GM10266 (cell line): ENCODE results near the gene BCKDHA.
A peak's percentile ranks its signal among the peaks of the same experiment; 100 is the strongest.
"Not testable (repeated sequence)": the region's sequence is repeated elsewhere in the genome, so short reads cannot be mapped to it uniquely, and the experiment has no call there.

Experiments
- DNase-seq: peaks from one replicate; pipeline ENCODE4 v3.0.0; 2012; ENCODE audit errors: extremely low spot score
- CTCF ChIP-seq: IDR thresholded peaks from 2 replicates; pipeline ENCODE4 v1.5.1; 2012; ENCODE audit warnings: mild to moderate bottlenecking, low read depth; ENCODE audit not compliant: control insufficient read depth, insufficient read depth; ENCODE audit errors: missing control alignments

The BCKDHA gene

GRCh38 chr19:41430922-41431321 lies 33.3 kb downstream of the BCKDHA start:
- TF ChIP-seq CTCF = no peak
- DNase-seq = no peak

- TF ChIP-seq CTCF = peak; percentile 37
- peak; percentile 50 for DNase-seq
Measured at GRCh38 chr19:41431426-41432386, 34.1 kb downstream of the BCKDHA start.

- no peak for TF ChIP-seq CTCF
- DNase-seq = no peak
Measured at GRCh38 chr19:41433171-41433570, 35.6 kb downstream of the BCKDHA start.

- no peak for TF ChIP-seq CTCF
- DNase-seq = no peak
Measured at GRCh38 chr19:41434450-41434849, 36.8 kb downstream of the BCKDHA start.

GRCh38 chr19:41435376-41435775 lies 37.8 kb downstream of the BCKDHA start:
- DNase-seq = not testable (repeated sequence)

GRCh38 chr19:41435936-41436673 lies 38.5 kb downstream of the BCKDHA start:
- no peak for DNase-seq
- TF ChIP-seq CTCF = no peak

- peak; percentile 1 for DNase-seq
- TF ChIP-seq CTCF = no peak
Measured at GRCh38 chr19:41436674-41436951, 39.0 kb downstream of the BCKDHA start.
